HUES48 (cell line): Measurements from ENCODE around the gene CHMP4B.

Experiments
- H3K27ac ChIP-seq: one replicate; pipeline ENCODE4 v1.7.0; 2013; ENCODE audit warnings: low read depth, low read length, inconsistent platforms
- H3K27me3 ChIP-seq: 2 replicates; pipeline ENCODE4 v1.6.1; 2013; ENCODE audit warnings: mild to moderate bottlenecking, low read length; ENCODE audit not compliant: control insufficient read depth, insufficient read depth
- H3K36me3 ChIP-seq: 2 replicates; pipeline ENCODE4 v1.6.1; 2013; ENCODE audit warnings: low read length; ENCODE audit not compliant: control insufficient read depth, insufficient read depth
- H3K4me1 ChIP-seq: 2 replicates; pipeline ENCODE4 v1.6.1; 2013; ENCODE audit warnings: mild to moderate bottlenecking, low read length; ENCODE audit not compliant: control insufficient read depth, insufficient read depth
- H3K4me3 ChIP-seq: 2 replicates; pipeline ENCODE4 v1.5.1; 2013; ENCODE audit warnings: mild to moderate bottlenecking, low read depth, low read length
- H3K9ac ChIP-seq: 2 replicates; pipeline ENCODE4 v1.6.1; 2013; ENCODE audit warnings: mild to moderate bottlenecking, low read depth, low read length, moderate library complexity
- H3K9me3 ChIP-seq: 2 replicates; pipeline ENCODE4 v1.6.1; 2013; ENCODE audit warnings: low read length; ENCODE audit not compliant: control insufficient read depth, insufficient read depth

The CHMP4B gene

DNA sequence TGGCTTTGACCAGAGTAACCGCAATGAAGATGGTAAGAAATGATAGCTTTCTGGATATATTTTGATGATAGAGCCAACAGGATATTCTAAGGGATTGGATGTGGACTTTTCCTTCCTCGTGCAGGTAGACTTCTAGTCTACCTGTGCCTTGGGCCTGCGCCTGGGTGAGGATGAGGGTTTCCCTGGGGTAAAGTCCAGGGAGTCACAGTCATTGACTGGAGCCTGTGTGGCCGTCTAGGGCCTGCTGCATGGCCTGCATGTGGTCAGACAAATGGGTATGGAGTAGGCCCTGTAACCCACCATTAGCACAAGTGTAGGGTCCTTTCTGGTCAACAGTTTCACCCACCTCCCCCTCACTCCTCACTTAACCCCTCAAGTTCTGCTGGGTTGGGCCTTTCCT lies 12.7 kb upstream of the CHMP4B start:
- Histone ChIP-seq H3K9me3 (no peaks in the 10 kb centered on the region), H3K27ac (no peak overlapping the region), H3K9ac (no peak overlapping the region), H3K4me3 (no peak overlapping the region), H3K4me1 (peaks cover 4% of the 10 kb centered on the region; the same call in 1 of the 2 replicates), H3K27me3 (no peaks in the 10 kb centered on the region), H3K36me3 (no peaks in the 10 kb centered on the region)

DNA sequence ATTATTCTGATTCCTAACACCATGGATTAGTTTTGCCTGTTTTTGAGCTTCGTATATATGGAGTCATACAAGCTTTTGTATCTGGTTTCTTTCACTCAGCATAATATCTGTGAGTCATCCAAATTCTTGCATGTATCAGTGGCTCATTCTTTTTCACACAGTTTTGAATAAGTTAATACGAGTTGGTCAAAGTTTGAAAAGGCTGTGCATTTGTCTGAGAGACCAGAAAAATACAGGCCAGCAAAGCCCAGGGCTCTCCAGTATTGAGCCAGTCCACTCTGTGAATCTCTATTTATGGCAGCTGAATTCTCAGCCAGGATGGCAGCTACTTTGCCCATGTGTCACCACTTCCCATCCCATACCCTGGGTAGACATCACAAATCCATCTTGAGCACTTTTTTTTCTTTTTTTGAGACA lies 7.2 kb upstream of the CHMP4B start:
- Histone ChIP-seq H3K9me3 (no peaks in the 10 kb centered on the region), H3K4me3 (no peak overlapping the region), H3K27me3 (no peaks in the 10 kb centered on the region), H3K36me3 (no peaks in the 10 kb centered on the region), H3K4me1 (no peaks in the 10 kb centered on the region), H3K27ac (no peak overlapping the region), H3K9ac (no peak overlapping the region)

DNA sequence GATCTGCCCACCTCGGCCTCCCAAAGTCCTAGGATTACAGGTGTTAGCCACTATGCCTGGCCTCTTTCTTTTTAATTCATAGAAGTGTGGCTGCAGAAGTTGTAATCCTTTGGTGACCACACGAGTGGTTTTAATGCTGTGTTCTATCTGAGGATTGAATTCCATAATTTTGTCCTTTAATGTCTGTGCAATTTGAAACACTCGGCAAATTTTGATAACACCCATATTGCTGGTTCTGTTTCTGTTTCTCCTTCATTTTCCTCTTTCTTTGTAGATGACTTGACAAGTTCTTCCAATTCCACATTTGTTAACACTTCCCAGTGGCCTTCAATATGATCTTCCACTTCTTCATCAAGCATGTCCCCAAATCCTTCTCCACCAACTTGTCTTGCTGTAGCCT lies 2.8 kb upstream of the CHMP4B start:
- H3K36me3 ChIP-seq: no peaks in the 10 kb centered on the region
- H3K27me3 ChIP-seq: no peaks in the 10 kb centered on the region
- H3K9me3 ChIP-seq: no peaks in the 10 kb centered on the region
- H3K4me1 ChIP-seq: peaks cover 13% of the 10 kb centered on the region
- H3K27ac ChIP-seq: no peak overlapping the region
- H3K4me3 ChIP-seq: no peak overlapping the region
- H3K9ac ChIP-seq: no peak overlapping the region

DNA sequence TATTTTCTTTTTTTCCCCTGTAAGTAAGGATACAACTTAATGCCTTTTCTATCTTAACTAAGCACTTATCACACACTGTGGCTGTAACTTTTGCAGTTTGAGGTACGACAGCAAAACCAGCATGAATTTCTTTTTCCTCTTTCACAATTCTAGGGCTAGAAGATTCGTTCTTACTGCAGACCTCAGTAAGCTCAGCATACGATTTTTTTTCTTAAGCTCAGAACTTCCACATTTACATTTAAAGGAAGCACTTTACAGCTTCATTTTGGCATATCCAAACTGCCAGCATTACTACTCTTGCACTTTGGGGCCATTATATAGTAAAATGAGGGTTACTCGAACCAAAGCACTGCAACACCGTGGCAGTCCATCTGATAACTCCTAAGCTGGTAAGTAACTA lies 889 bp upstream of the CHMP4B start:
- no peaks in the 10 kb centered on the region for H3K36me3 ChIP-seq
- no peak overlapping the region for H3K9ac ChIP-seq
- peaks cover 13% of the 10 kb centered on the region for H3K4me1 ChIP-seq
- no peak overlapping the region for H3K27ac ChIP-seq
- no peak overlapping the region for H3K4me3 ChIP-seq
- no peaks in the 10 kb centered on the region for H3K27me3 ChIP-seq
- H3K9me3 ChIP-seq: no peaks in the 10 kb centered on the region

DNA sequence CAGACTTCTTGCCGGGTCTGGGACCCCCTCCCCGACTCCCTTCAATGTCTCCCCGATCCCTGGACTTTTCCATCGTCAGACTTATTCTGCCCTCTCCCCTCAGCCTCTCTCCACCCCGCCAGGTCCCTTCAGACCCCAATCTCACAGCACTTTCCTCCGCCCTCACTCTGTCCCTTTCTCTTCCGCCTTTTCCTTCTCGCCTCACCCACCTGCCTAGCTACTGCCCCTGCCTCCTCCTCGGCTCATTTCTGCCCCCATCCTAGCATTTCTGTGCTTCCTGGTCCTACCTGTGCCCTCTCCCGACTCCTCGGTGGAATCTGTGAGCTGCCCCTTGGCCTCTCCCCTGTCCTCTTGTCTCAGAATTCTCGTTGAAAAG lies 616 bp downstream of the CHMP4B start:
- Histone ChIP-seq H3K36me3 (no peaks in the 10 kb centered on the region; the same call in 1 of the 2 replicates), H3K4me1 (peaks cover 13% of the 10 kb centered on the region), H3K27ac (peak overlapping the region; percentile 81), H3K27me3 (no peaks in the 10 kb centered on the region), H3K4me3 (peak overlapping the region; percentile 96), H3K9me3 (no peaks in the 10 kb centered on the region), H3K9ac (peak overlapping the region; percentile 88)

DNA sequence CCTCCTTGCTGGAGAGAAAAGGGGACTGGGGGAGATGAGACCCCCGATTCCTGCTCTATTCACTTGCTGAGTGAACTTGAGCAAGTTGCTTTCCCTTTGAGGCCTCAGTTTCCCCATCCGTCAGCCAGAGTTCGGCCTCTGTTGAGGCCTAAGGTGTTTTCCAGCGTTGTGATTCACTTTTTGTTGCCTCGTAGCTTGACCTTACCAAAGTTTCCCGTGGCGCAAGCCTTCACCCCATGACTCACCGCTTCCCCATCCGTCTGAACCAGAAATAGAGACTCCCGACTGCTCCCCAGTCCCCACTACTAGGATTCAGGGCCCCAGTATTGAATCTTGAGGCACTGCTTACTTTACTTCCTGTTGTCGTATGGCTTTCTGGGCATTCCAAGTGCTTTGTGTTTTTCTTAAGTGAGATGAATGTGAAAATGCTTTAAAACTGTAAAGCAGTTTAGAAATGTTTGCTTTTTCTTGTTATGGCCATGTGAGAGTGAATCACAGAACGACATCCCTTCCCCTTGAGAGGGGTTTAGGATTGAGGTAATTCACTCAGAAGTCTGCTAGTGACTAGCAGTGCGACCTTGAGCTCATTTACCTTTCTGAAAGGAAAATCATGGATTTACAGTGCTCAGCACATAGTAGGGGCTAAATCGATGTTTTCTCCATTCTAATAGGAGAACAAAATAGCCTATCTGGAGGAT lies 1.2 kb downstream of the CHMP4B start:
- H3K9me3 ChIP-seq: no peaks in the 10 kb centered on the region
- no peaks in the 10 kb centered on the region for H3K27me3 ChIP-seq
- H3K4me3 ChIP-seq: peak overlapping the region; percentile 96
- no peaks in the 10 kb centered on the region; the same call in 1 of the 2 replicates for H3K36me3 ChIP-seq
- H3K4me1 ChIP-seq: peaks cover 13% of the 10 kb centered on the region
- H3K27ac ChIP-seq: peak overlapping the region; percentile 81
- peak overlapping the region; percentile 88 for H3K9ac ChIP-seq

DNA sequence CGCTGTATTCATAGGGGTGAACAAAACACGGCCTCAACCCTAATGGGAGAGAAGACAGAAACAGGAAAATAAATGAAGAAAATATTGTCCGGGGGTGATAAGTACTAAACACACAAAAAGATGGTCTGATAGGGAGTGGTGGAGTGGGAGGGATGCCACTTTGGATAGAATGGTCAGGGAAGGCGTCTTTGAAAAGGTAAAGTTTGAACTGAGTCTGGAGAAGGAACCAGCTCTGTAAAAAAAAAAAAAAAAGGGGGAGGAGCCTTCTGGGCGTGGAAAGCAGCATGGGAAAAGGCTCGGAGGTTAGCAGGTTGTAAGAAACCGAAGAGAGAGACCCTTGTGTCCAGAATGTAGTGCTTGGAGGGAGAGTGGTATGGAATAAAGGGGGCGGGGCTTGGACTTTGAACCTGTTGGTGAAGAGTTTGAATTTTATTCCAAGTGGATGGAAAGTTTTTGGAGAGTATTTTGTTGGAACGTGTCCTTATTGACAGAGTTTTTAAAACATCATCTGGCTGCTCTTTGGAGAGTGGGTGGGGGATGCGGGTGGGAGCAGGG lies 1.8 kb downstream of the CHMP4B start:
- peak overlapping the region; percentile 88; the same call in 1 of the 2 replicates for H3K9ac ChIP-seq
- peaks cover 13% of the 10 kb centered on the region for H3K4me1 ChIP-seq
- H3K9me3 ChIP-seq: no peaks in the 10 kb centered on the region
- no peaks in the 10 kb centered on the region; the same call in 1 of the 2 replicates for H3K36me3 ChIP-seq
- no peaks in the 10 kb centered on the region for H3K27me3 ChIP-seq
- H3K27ac ChIP-seq: peak overlapping the region; percentile 81
- peak overlapping the region; percentile 96 for H3K4me3 ChIP-seq

GRCh38 chr20:33814238-33814712 lies 3.1 kb downstream of the CHMP4B start:
- H3K27ac ChIP-seq: no peak overlapping the region
- H3K4me1 ChIP-seq: peaks cover 16% of the 10 kb centered on the region
- H3K4me3 ChIP-seq: no peak overlapping the region
- H3K27me3 ChIP-seq: no peaks in the 10 kb centered on the region
- H3K9ac ChIP-seq: no peak overlapping the region
- H3K36me3 ChIP-seq: no peaks in the 10 kb centered on the region; the same call in 1 of the 2 replicates
- no peaks in the 10 kb centered on the region for H3K9me3 ChIP-seq

DNA sequence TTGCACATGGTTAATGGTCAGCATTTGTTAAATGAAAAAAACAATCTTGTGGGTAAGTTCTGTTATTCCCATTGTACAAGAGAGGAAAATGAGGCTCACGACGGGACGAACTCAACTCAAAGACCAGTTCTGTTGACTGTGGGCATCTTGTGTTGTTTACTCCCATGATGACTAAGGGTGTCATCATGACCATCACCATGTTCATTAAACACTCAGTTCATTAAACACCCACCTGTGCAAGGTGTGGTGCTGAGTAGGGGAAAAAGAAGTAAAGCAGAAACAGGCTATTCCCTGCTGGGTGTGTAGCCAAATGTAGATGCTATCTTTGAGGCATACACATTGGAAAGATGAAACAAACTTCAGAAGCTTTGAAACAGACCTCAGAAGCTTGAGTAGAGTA lies 4.5 kb downstream of the CHMP4B start:
- Histone ChIP-seq H3K27ac (no peak overlapping the region), H3K9me3 (no peaks in the 10 kb centered on the region), H3K4me3 (no peak overlapping the region), H3K27me3 (no peaks in the 10 kb centered on the region), H3K36me3 (no peaks in the 10 kb centered on the region; the same call in 1 of the 2 replicates), H3K9ac (no peak overlapping the region), H3K4me1 (peaks cover 16% of the 10 kb centered on the region)

GRCh38 chr20:33816191-33816590 lies 5.0 kb downstream of the CHMP4B start:
- H3K27ac ChIP-seq: no peak overlapping the region
- H3K36me3 ChIP-seq: no peaks in the 10 kb centered on the region; the same call in 1 of the 2 replicates
- H3K9ac ChIP-seq: no peak overlapping the region
- peaks cover 16% of the 10 kb centered on the region for H3K4me1 ChIP-seq
- H3K27me3 ChIP-seq: no peaks in the 10 kb centered on the region
- H3K9me3 ChIP-seq: no peaks in the 10 kb centered on the region
- H3K4me3 ChIP-seq: no peak overlapping the region

DNA sequence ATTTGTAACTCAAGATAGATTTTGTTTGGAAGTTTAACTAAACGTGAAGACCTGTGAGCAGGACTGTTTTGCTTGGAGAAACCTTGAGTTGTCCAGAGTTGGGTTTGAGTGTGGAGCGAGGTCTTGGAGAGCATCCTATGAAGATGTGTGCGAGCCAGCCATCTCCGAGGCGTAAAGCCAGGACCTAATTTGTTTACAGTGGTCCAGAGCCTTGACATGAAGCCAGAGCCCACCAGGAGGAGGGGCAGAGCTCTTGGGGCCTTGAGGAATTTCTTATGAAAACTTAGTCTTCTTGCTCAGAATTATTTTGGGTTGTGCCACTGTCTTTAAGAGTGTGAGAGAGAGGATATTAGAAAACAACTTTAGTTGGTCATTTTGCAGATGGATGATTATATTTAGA lies 6.3 kb downstream of the CHMP4B start:
- Histone ChIP-seq H3K9me3 (no peaks in the 10 kb centered on the region), H3K4me3 (no peak overlapping the region), H3K27me3 (no peaks in the 10 kb centered on the region), H3K36me3 (no peaks in the 10 kb centered on the region; the same call in 1 of the 2 replicates), H3K4me1 (peaks cover 13% of the 10 kb centered on the region), H3K9ac (no peak overlapping the region), H3K27ac (no peak overlapping the region)
